Pancreas (tissue), 10 donors: ENCODE results near the gene TRAPPC4. TPM values are rescaled to one million over a fixed set of nuclear protein-coding genes. Genes with fewer than 3 reads are reported as not detected.

ENCODE experiments used
- ATAC-seq, 4 donors: fragments of 200-7000 bp; cut with Tn5 transposase; one replicate each; pipeline versions ENCODE4 v1.8.0 to v1.9.1; 2020; ENCODE audit warnings: mild to moderate bottlenecking in 4 of 4, moderate library complexity in 4 of 4
- DNase-seq, 6 donors: peaks; one replicate each; pipeline ENCODE4 v3.0.0-alpha.2; 2020
- FAIRE-seq: peaks from 2 replicates; lab custom pipeline; 2012; peaks lifted over from hg19 to GRCh38; lab: Jason Lieb, UNC
- H3K27ac ChIP-seq, 4 donors: fragments of 200-600 bp; sonication (generic); 1 replicate in 3 of 4; 2 replicates in 1 of 4; pipeline versions ENCODE4 v1.5.0 to v1.8.0; 2020
- H3K27me3 ChIP-seq, 4 donors: fragments of 200-600 bp; one replicate each; pipeline ENCODE4 v1.8.0; 2021
- H3K36me3 ChIP-seq, 3 donors: fragments of 200-600 bp; sonication (generic) in 1 of 3; one replicate each; pipeline versions ENCODE4 v1.5.0 to v1.8.0; 2020 to 2021
- H3K4me1 ChIP-seq, 3 donors: fragments of 200-600 bp; one replicate each; pipeline ENCODE4 v1.8.0; 2021
- H3K4me3 ChIP-seq, 4 donors: fragments of 200-600 bp; sonication (generic) in 2 of 4; one replicate each; pipeline versions ENCODE4 v1.5.0 to v1.8.0; 2020 to 2021
- H3K9me3 ChIP-seq, 4 donors: fragments of 200-600 bp; one replicate each; pipeline ENCODE4 v1.8.0; 2021
- CTCF ChIP-seq, 4 donors: fragments of 200-600 bp; sonication (generic) in 3 of 4; IDR thresholded peaks; one replicate each; pipeline versions ENCODE4 v1.5.0 to v1.8.0; 2021; ENCODE audit warnings: antibody characterized with exemption in 4 of 4
- WGBS, 2 donors: extraction: QIAGEN DNeasy Blood & Tissue Kit; methylation state at CpG; one replicate each; pipeline ENCODE4 v1.1.7; 2013; 5-methylcytosine and 5-hydroxymethylcytosine counted together
- intact Hi-C, 3 donors: fragments of 100-400 bp; cut with DNase I; formaldehyde crosslinking; loops; one replicate each; pipeline versions ENCODE4 v1.11.1 to v1.14.2; 2022
- polyA plus RNA-seq, 2 donors: library from polyadenylated mRNA; stranded (reverse); fragments of 200-250 nt; gene quantifications; one replicate each; pipeline ENCODE4 v1.2.3, GENCODE V29; 2013
- total RNA-seq, 6 donors: library from RNA; stranded (reverse); fragmentation: NEBNext Ultra II Directional in 4 of 6; extraction: Animal tissue kit (Norgen Biotek cat#: 25700) in 4 of 6; gene quantifications; one replicate each; pipeline versions ENCODE4 v1.2.1 to v1.2.4, GENCODE V29; 2021 to 2023
- donor health status: healthy with polysubstance abuse.
- donor health status: DM: no; HTN: no; CAD: no; lungs with moderate emphysema.
- donor health status: DM: no; HTN: no; CAD: no.
- donor health status: control.
- donor health status: control.
- donor health status: Bipolar disorder and iron deficiency.
- donor health status: DM: yes; HTN: yes; CAD: no.
- donor health status: DM: no; HTN: no; CAD: no.
- donor health status: DM: no; HTN: no; CAD: no.
- donor health status: DM: yes; HTN: yes; CAD: no.

The TRAPPC4 gene
- total and polyA plus RNA-seq, 8 donors: 13.7 to 55.7 (median 27.2) TPM

DNA sequence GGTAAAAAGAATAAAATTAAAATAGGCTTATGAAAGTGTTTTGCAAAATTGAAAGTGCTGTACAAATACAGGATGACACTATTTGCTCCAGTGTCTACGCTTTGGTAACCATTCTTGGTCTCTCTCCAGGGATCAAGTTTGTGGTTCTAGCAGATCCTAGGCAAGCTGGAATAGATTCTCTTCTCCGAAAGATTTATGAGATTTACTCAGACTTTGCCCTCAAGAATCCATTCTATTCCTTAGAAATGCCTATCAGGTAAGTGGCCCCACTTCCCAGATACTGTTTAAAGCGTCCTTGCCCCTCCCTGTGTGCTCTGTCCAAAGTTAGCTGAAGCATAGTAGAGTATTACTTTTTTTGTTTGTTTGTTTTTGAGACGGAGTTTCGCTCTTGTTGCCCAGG is 3.1 kb downstream of the TRAPPC4 start:
- H3K27ac ChIP-seq: peak overlapping the region in 2 of 4 donors; percentile 67 to 77

GRCh38 chr11:119023741-119024140 is 5.2 kb downstream of the TRAPPC4 start:
- no peak for FAIRE-seq
- Histone ChIP-seq H3K9me3 (no peaks in the 10 kb centered on the region), H3K4me3 (no peak overlapping the region), H3K27me3 (no peaks in the 10 kb centered on the region), H3K36me3 (peaks cover 0 to 16% (median 14%) of the 10 kb centered on the region in 3 donors), H3K27ac (peak overlapping the region in 2 of 4 donors; percentile 31 to 58), H3K4me1 (peaks cover 19 to 34% (median 25%) of the 10 kb centered on the region in 3 donors)
- ATAC-seq: no peak
- no peak for TF ChIP-seq CTCF (IDR thresholded peaks at IDR 0.05)
- peak in 1 of 6 donors; percentile 1 for DNase-seq
- intact Hi-C loops: no loop called here

More for the DNA sequence above, 3.1 kb downstream of the TRAPPC4 start:
- no peak for TF ChIP-seq CTCF (IDR thresholded peaks at IDR 0.05)
- Histone ChIP-seq H3K4me1 (peaks cover 22 to 26% (median 24%) of the 10 kb centered on the region in 3 donors), H3K27me3 (no peaks in the 10 kb centered on the region), H3K4me3 (no peak overlapping the region), H3K36me3 (peaks cover 0 to 14% (median 12%) of the 10 kb centered on the region in 3 donors), H3K9me3 (no peaks in the 10 kb centered on the region)
- FAIRE-seq (no peak), ATAC-seq (no peak), DNase-seq (no peak)
- WGBS, 2 donors: 67 to 71% methylated on average over 5 of the region's 5 CpGs
- intact Hi-C loops: no loop called here

- Histone ChIP-seq H3K27ac (peak overlapping the region in 3 of 4 donors; percentile 15 to 58 (median 32)), H3K36me3 (peaks cover 0 to 16% (median 14%) of the 10 kb centered on the region in 3 donors), H3K4me3 (no peak overlapping the region), H3K27me3 (no peaks in the 10 kb centered on the region), H3K9me3 (no peaks in the 10 kb centered on the region), H3K4me1 (peaks cover 22 to 42% (median 29%) of the 10 kb centered on the region in 3 donors)
- WGBS, 2 donors: 72 to 78% methylated on average over 15 of the region's 15 CpGs
- intact Hi-C loops: no loop called here
- DNase-seq: peak in 1 of 6 donors; percentile 48
- no peak for TF ChIP-seq CTCF (IDR thresholded peaks at IDR 0.05)
- ATAC-seq: no peak
- FAIRE-seq: no peak
These were observed 6.0 kb downstream of the TRAPPC4 start for GRCh38 chr11:119024430-119025098.

DNA sequence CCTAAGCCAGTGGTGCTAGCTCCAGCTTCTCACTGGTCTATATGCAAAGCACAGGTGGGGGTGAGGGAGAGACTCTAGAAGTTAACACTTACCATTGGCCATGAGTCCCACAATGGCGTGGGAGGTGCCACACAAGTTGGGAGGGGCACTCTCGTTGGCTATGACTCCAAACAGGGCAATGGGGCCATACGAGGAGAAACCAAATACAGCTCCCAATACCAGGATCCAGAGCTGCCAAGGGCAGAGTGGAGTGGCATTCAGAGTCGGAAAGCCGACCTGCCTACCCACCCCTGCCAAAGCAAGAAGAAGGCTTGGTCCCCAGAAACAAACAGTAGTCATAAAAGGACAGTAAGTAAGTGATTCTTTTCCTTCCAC is 6.5 kb downstream of the TRAPPC4 start:
- FAIRE-seq (no peak), ATAC-seq (no peak), DNase-seq (no peak)
- Histone ChIP-seq H3K27ac (peak overlapping the region in 3 of 4 donors; percentile 15 to 58 (median 32)), H3K36me3 (peaks cover 0 to 16% (median 14%) of the 10 kb centered on the region in 3 donors), H3K27me3 (no peaks in the 10 kb centered on the region), H3K4me1 (peaks cover 20 to 40% (median 24%) of the 10 kb centered on the region in 3 donors), H3K9me3 (no peaks in the 10 kb centered on the region), H3K4me3 (no peak overlapping the region)
- 68 to 69% methylated on average over 5 of the region's 5 CpGs for WGBS, 2 donors
- intact Hi-C loops: no loop called here
- TF ChIP-seq CTCF (IDR thresholded peaks at IDR 0.05): no peak

- peaks cover 0 to 16% (median 14%) of the 10 kb centered on the region in 3 donors for H3K36me3 ChIP-seq
- intact Hi-C loops: no loop called here
- FAIRE-seq (no peak), DNase-seq (no peak), ATAC-seq (no peak)
- H3K4me1 ChIP-seq: peaks cover 16 to 35% (median 22%) of the 10 kb centered on the region in 3 donors
- 89 to 92% methylated on average over 5 of the region's 5 CpGs for WGBS, 2 donors
- no peaks in the 10 kb centered on the region for H3K9me3 ChIP-seq
- TF ChIP-seq CTCF (IDR thresholded peaks at IDR 0.05): no peak
- H3K27me3 ChIP-seq: no peaks in the 10 kb centered on the region
- no peak overlapping the region for H3K4me3 ChIP-seq
- peak overlapping the region in 3 of 4 donors; percentile 15 to 55 (median 32) for H3K27ac ChIP-seq
These were observed 7.0 kb downstream of the TRAPPC4 start for GRCh38 chr11:119025541-119025940.
